HepG2 (cell line): ENCODE results near the gene HSD3B7. TPM values are rescaled to one million over a fixed set of nuclear protein-coding genes. Genes with fewer than 3 reads are reported as not detected.
A peak's percentile ranks its signal among the peaks of the same experiment; 100 is the strongest.

ENCODE experiments used
- AHR ChIP-seq: IDR thresholded peaks from 2 replicates; pipeline ENCODE4 v1.6.1; 2018; ENCODE audit warnings: missing genetic modification reagents, missing compliant biosample characterization
- ARNT ChIP-seq: fragments of 450-650 bp; IDR thresholded peaks from 2 replicates; pipeline ENCODE4 v1.6.1; 2017
- CBX2 ChIP-seq, 2 experiments: fragments of 200-600 bp in 1 of 2; sonication (generic); formaldehyde crosslinking in 1 of 2; IDR thresholded peaks; 2 replicates each; pipeline versions ENCODE4 v1.7.0 to v1.8.1; 2018 to 2022; ENCODE audit warnings: low read depth in 2 of 2, low read length in 1 of 2, mild to moderate bottlenecking in 1 of 2, missing genetic modification reagents in 1 of 2
- ETS1 ChIP-seq: sonication (generic); formaldehyde crosslinking; IDR thresholded peaks from 2 replicates; pipeline ENCODE4 v1.4.0; 2020; ENCODE audit warnings: missing genetic modification reagents
- FOXA1 ChIP-seq, 2 experiments: fragments of 450-650 bp in 1 of 2; sonication (generic) in 1 of 2; formaldehyde crosslinking in 1 of 2; IDR thresholded peaks; 2 replicates each; pipeline versions ENCODE4 v1.4.0 to v1.6.1; 2016 to 2020; ENCODE audit warnings: missing genetic modification reagents in 1 of 2
- IRF2 ChIP-seq: IDR thresholded peaks from 2 replicates; pipeline ENCODE4 v1.6.1; 2018; ENCODE audit warnings: missing genetic modification reagents, missing compliant biosample characterization
- JUNB ChIP-seq: sonication (generic); formaldehyde crosslinking; IDR thresholded peaks from 2 replicates; pipeline ENCODE4 v1.8.0; 2022; ENCODE audit warnings: missing genetic modification reagents, mild to moderate bottlenecking, borderline replicate concordance
- KDM3A ChIP-seq: IDR thresholded peaks from 2 replicates; pipeline ENCODE4 v1.6.1; 2018; ENCODE audit warnings: low read depth, missing compliant biosample characterization
- MTA1 ChIP-seq: sonication (generic); formaldehyde crosslinking; IDR thresholded peaks from 2 replicates; pipeline ENCODE4 v1.4.0; 2020; ENCODE audit warnings: missing genetic modification reagents, mild to moderate bottlenecking, borderline replicate concordance
- NCOA2 ChIP-seq: sonication (generic); formaldehyde crosslinking; IDR thresholded peaks from 2 replicates; pipeline ENCODE4 v1.8.0; 2022; ENCODE audit warnings: inconsistent platforms
- NRL ChIP-seq: sonication (generic); formaldehyde crosslinking; IDR thresholded peaks from 2 replicates; pipeline ENCODE4 v1.5.0; 2020; ENCODE audit warnings: missing genetic modification reagents, mild to moderate bottlenecking, moderate library complexity, borderline replicate concordance
- PPARG ChIP-seq: conservative IDR thresholded peaks from 2 replicates; pipeline ENCODE4 v1.6.1; 2016; ENCODE audit warnings: missing biosample characterization, missing genetic modification reagents
- STAG1 ChIP-seq: sonication (generic); formaldehyde crosslinking; IDR thresholded peaks from 2 replicates; pipeline ENCODE4 v1.4.0; 2020; ENCODE audit warnings: missing genetic modification reagents
- TAF1 ChIP-seq: sonication (generic); formaldehyde crosslinking; IDR thresholded peaks from 2 replicates; pipeline ENCODE4 v1.4.0; 2020; ENCODE audit warnings: missing genetic modification reagents
- TARDBP ChIP-seq: sonication (generic); formaldehyde crosslinking; IDR thresholded peaks from 2 replicates; pipeline ENCODE4 v1.8.0; 2022; ENCODE audit warnings: mild to moderate bottlenecking, missing genetic modification reagents
- TBL1XR1 ChIP-seq: fragments of 150-350 bp; IDR thresholded peaks from 2 replicates; pipeline ENCODE4 v1.6.1; 2014; ENCODE audit warnings: borderline replicate concordance, low read length; ENCODE audit not compliant: partially characterized antibody
- TERF1 ChIP-seq: sonication (generic); formaldehyde crosslinking; IDR thresholded peaks from 2 replicates; pipeline ENCODE4 v1.8.0; 2022; ENCODE audit warnings: mild to moderate bottlenecking, missing genetic modification reagents, moderate library complexity
- ZBTB10 ChIP-seq: sonication (generic); formaldehyde crosslinking; IDR thresholded peaks from 2 replicates; pipeline ENCODE4 v1.4.0; 2020; ENCODE audit warnings: missing genetic modification reagents, borderline replicate concordance
- ZNF12 ChIP-seq: sonication (generic); formaldehyde crosslinking; IDR thresholded peaks from 2 replicates; pipeline ENCODE4 v1.5.0; 2020; ENCODE audit warnings: missing genetic modification reagents
- ZNF180 ChIP-seq: sonication (generic); formaldehyde crosslinking; IDR thresholded peaks from 2 replicates; pipeline ENCODE4 v1.4.0; 2020; ENCODE audit warnings: low read depth, missing genetic modification reagents, borderline replicate concordance
- ZNF766 ChIP-seq: sonication (generic); formaldehyde crosslinking; IDR thresholded peaks from 2 replicates; pipeline ENCODE4 v1.5.0; 2020; ENCODE audit warnings: missing genetic modification reagents, borderline replicate concordance
- ZNF891 ChIP-seq: sonication (generic); formaldehyde crosslinking; IDR thresholded peaks from 2 replicates; pipeline ENCODE4 v1.5.0; 2020; ENCODE audit warnings: mild to moderate bottlenecking, missing genetic modification reagents
- polyA plus RNA-seq, 8 experiments: library from polyadenylated mRNA; depleted of rRNA in 3 of 8; stranded (reverse) in 7 of 8; unstranded in 1 of 8; fragments of >200 nt; fragmentation: Illumina TruSeq in 4 of 8; extraction: Trizol in 4 of 8; gene quantifications; 2 replicates each; pipeline versions ENCODE4 v1.2.1 to v1.2.3, GENCODE V29; 2011 to 2016; ENCODE audit warnings: low read depth in 4 of 8, missing spikeins in 1 of 8, mixed read lengths in 1 of 8; ENCODE audit not compliant: insufficient read depth in 1 of 8
- total RNA-seq, 5 experiments: library from RNA; depleted of rRNA; stranded (reverse); fragments of >200 nt; fragmentation: Illumina TruSeq; extraction: Trizol; gene quantifications; 2 replicates each; pipeline ENCODE4 v1.2.3, GENCODE V29; 2016; ENCODE audit warnings: low read depth in 1 of 5
- TF ChIP-seq, protein P1 (sequence below): sonication (generic); formaldehyde crosslinking; IDR thresholded peaks from 2 replicates; pipeline ENCODE4 v1.4.0; 2020; ENCODE audit warnings: mild to moderate bottlenecking, missing genetic modification reagents

HSD3B7 gene
- total and polyA plus RNA-seq, 2 of the 13 experiments (the other 11 are each of a cell fraction or from before 2014, with no cell fraction given) = 32.9 to 69.7 TPM

GRCh38 chr16:30996985-30997724 is 12.1 kb downstream of the HSD3B7 start (continued):
- TF ChIP-seq JUNB (no peak), TBL1XR1 (no peak), TAF1 (CRISPR knock-in tag) (peak; percentile 86), AHR (CRISPR knock-in tag) (peak; percentile 87; the same call in 1 of the 2 replicates), PPARG (CRISPR knock-in tag) (no peak), ZNF180 (CRISPR knock-in tag) (no peak), MTA1 (CRISPR knock-in tag) (peak; percentile 89; the same call in 1 of the 2 replicates), STAG1 (no peak), KDM3A (peak; percentile 62; the same call in 1 of the 2 replicates), IRF2 (CRISPR knock-in tag) (peak; percentile 53), ARNT (no peak), ZNF766 (CRISPR knock-in tag) (0 out of 2 replicates have a peak, but pooled peaks have one; percentile 6), ETS1 (CRISPR knock-in tag) (0 out of 2 replicates have a peak, but pooled peaks have one; percentile 28), FOXA1 (IDR thresholded peaks at IDR 0.05) (no peak), FOXA1 (CRISPR knock-in tag; IDR thresholded peaks at IDR 0.05) (peak; percentile 48), CBX2 (IDR thresholded peaks at IDR 0.05; ENCODE audit: low read depth, low read length) (no peak), CBX2 (CRISPR knock-in tag; IDR thresholded peaks at IDR 0.05; ENCODE audit: low read depth) (no peak), TARDBP (peak; percentile 65; the same call in 1 of the 2 replicates), ZNF891 (CRISPR knock-in tag) (no peak), ZNF12 (CRISPR knock-in tag) (no peak), TERF1 (CRISPR knock-in tag) (no peak), ZBTB10 (peak; percentile 82; the same call in 1 of the 2 replicates), NRL (CRISPR knock-in tag) (no peak), NCOA2 (0 out of 2 replicates have a peak, but pooled peaks have one; percentile 33)
- TF ChIP-seq, protein P1, sequence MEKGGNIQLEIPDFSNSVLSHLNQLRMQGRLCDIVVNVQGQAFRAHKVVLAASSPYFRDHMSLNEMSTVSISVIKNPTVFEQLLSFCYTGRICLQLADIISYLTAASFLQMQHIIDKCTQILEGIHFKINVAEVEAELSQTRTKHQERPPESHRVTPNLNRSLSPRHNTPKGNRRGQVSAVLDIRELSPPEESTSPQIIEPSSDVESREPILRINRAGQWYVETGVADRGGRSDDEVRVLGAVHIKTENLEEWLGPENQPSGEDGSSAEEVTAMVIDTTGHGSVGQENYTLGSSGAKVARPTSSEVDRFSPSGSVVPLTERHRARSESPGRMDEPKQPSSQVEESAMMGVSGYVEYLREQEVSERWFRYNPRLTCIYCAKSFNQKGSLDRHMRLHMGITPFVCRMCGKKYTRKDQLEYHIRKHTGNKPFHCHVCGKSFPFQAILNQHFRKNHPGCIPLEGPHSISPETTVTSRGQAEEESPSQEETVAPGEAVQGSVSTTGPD (CRISPR knock-in tag) = no peak
